Kidney (tissue), 14 donors: ENCODE results near the gene OR6N1. TPM values are rescaled to one million over a fixed set of nuclear protein-coding genes. Genes with fewer than 3 reads are reported as not detected.

Source experiments
- DNase-seq, 5 donors: peaks; one replicate each; pipeline ENCODE4 v3.0.0-alpha.2; 2013 to 2020
- FAIRE-seq: peaks from 2 replicates; lab custom pipeline; 2012; peaks lifted over from hg19 to GRCh38; lab: Jason Lieb, UNC
- H3K27ac ChIP-seq, 2 donors: one replicate each; pipeline ENCODE4 v1.7.0; 2013; ENCODE audit warnings: low read depth in 2 of 2, low read length in 2 of 2, inconsistent platforms in 1 of 2
- H3K27me3 ChIP-seq: one replicate; pipeline ENCODE4 v1.7.1; 2013; ENCODE audit warnings: low read length, inconsistent platforms; ENCODE audit not compliant: control insufficient read depth, insufficient read depth
- H3K36me3 ChIP-seq, 3 donors: one replicate each; pipeline versions ENCODE4 v1.7.0 to v1.7.1; 2013; ENCODE audit warnings: low read length in 3 of 3, control low read depth in 1 of 3, inconsistent platforms in 1 of 3; ENCODE audit not compliant: insufficient read depth in 3 of 3, control insufficient read depth in 2 of 3
- H3K4me1 ChIP-seq, 3 donors: one replicate each; pipeline versions ENCODE4 v1.7.0 to v1.7.1; 2013; ENCODE audit warnings: low read length in 3 of 3, inconsistent platforms in 1 of 3, low read depth in 1 of 3; ENCODE audit not compliant: control insufficient read depth in 2 of 3, insufficient read depth in 2 of 3
- H3K4me3 ChIP-seq, 3 donors: one replicate each; pipeline versions ENCODE4 v1.7.0 to v1.8.1; 2013; ENCODE audit warnings: low read length in 3 of 3, control low read depth in 1 of 3, inconsistent platforms in 1 of 3
- H3K9ac ChIP-seq, 3 donors: one replicate each; pipeline versions ENCODE4 v1.7.0 to v1.7.1; 2013; ENCODE audit warnings: low read length in 3 of 3, control low read depth in 1 of 3, inconsistent platforms in 1 of 3
- H3K9me3 ChIP-seq, 3 donors: one replicate each; pipeline versions ENCODE4 v1.7.0 to v1.7.1; 2013; ENCODE audit warnings: low read length in 3 of 3, control low read depth in 1 of 3, inconsistent platforms in 1 of 3; ENCODE audit not compliant: control insufficient read depth in 2 of 3, insufficient read depth in 1 of 3
- CTCF ChIP-seq: IDR thresholded peaks from 3 replicates; pipeline ENCODE4 v1.5.1; 2012; ENCODE audit warnings: mild to moderate bottlenecking, moderate library complexity, borderline replicate concordance; ENCODE audit not compliant: insufficient read depth; ENCODE audit errors: extremely low read depth
- intact Hi-C: fragments of 100-400 bp; cut with DNase I; formaldehyde crosslinking; loops from one replicate; pipeline ENCODE4 v1.11.1; 2022
- polyA plus RNA-seq: library from polyadenylated mRNA; stranded (reverse); fragments of 350-450 nt; fragmentation: Illumina TruSeq; extraction: RNeasy Lipid Tissue Mini Kit (QIAGEN cat#74804); gene quantifications from one replicate; pipeline ENCODE4 v1.2.3, GENCODE V29; 2014; ENCODE audit warnings: low read depth, low replicate concordance; ENCODE audit not compliant: insufficient read depth
- total RNA-seq: library from RNA; stranded (reverse); fragmentation: NEBNext Ultra II Directional; extraction: Animal tissue kit (Norgen Biotek cat#: 25700); gene quantifications from one replicate; pipeline ENCODE4 v1.2.1, GENCODE V29; 2021
- donor health status: control.
- donor health status: control.
- donor health status: control.
- donor health status: control.
- donor health status: control.
- donor health status: DM: yes; HTN: yes; CAD: no.
- donor health status: Normal renal cell carcinoma (clear cell type).

OR6N1 gene
- total and polyA plus RNA-seq, 2 donors from 2014 or later = not detected

- no peak for DNase-seq
- Histone ChIP-seq H3K4me1 (no peaks in the 10 kb centered on the region), H3K36me3 (no peaks in the 10 kb centered on the region), H3K9ac (no peak within 1 kb of the TSS), H3K9me3 (no peaks in the 10 kb centered on the region), H3K27ac (no peak within 1 kb of the TSS), H3K4me3 (no peak within 1 kb of the TSS), H3K27me3 (no peaks in the 10 kb centered on the region)
- intact Hi-C loops = no loop called here
- no peak for TF ChIP-seq CTCF
- no peak for FAIRE-seq
Observed at GRCh38 chr1:158781104-158781503, 9.1 kb upstream of the OR6N1 start, which contains the start of gene OR6N2. OR6N2 (minus strand) TSS chr1:158781204; CDS start chr1:158777635, 3,569 bp downstream.

GRCh38 chr1:158754420-158754819 lies 17.6 kb downstream of the OR6N1 start, which contains the start of gene OR6K6:
OR6K6 (plus strand) TSS chr1:158754720; CDS start chr1:158754888, 168 bp downstream.
- Histone ChIP-seq H3K27ac (no peak within 1 kb of the TSS), H3K27me3 (no peaks in the 10 kb centered on the region), H3K36me3 (no peaks in the 10 kb centered on the region), H3K9me3 (no peaks in the 10 kb centered on the region), H3K4me3 (no peak within 1 kb of the TSS), H3K9ac (no peak within 1 kb of the TSS), H3K4me1 (no peaks in the 10 kb centered on the region)
- intact Hi-C loops = no loop called here
- no peak for DNase-seq
- no peak for FAIRE-seq
- no peak for TF ChIP-seq CTCF

- H3K4me3 ChIP-seq = no peak overlapping the region
- no peak for DNase-seq
- FAIRE-seq = no peak
- intact Hi-C loops = no loop called here
- no peaks in the 10 kb centered on the region for H3K9me3 ChIP-seq
- TF ChIP-seq CTCF = no peak
- no peak overlapping the region for H3K27ac ChIP-seq
- H3K9ac ChIP-seq = no peak overlapping the region
- H3K36me3 ChIP-seq = no peaks in the 10 kb centered on the region
- H3K4me1 ChIP-seq = no peaks in the 10 kb centered on the region
- H3K27me3 ChIP-seq = no peaks in the 10 kb centered on the region
Observed at GRCh38 chr1:158752155-158752712, 19.8 kb downstream of the OR6N1 start.

- Histone ChIP-seq H3K4me3 (no peak overlapping the region), H3K27me3 (no peaks in the 10 kb centered on the region), H3K27ac (no peak overlapping the region), H3K9ac (no peak overlapping the region), H3K9me3 (no peaks in the 10 kb centered on the region), H3K36me3 (no peaks in the 10 kb centered on the region), H3K4me1 (no peaks in the 10 kb centered on the region)
- FAIRE-seq = no peak
- no peak for DNase-seq
- no peak for TF ChIP-seq CTCF
- intact Hi-C loops = no loop called here
Observed at GRCh38 chr1:158735848-158736247, 36.1 kb downstream of the OR6N1 start.
